Activated T-cell treated with anti-CD3 and anti-CD28 coated beads, Interleukin-2, amount 50 U/mL, for 48 hours (primary cell): ENCODE measurements around the gene FGD4.

Source experiments
- DNase-seq, 2 experiments: peaks; one replicate each; pipeline ENCODE4 v3.0.0-alpha.2; 2020

FGD4 gene

DNA sequence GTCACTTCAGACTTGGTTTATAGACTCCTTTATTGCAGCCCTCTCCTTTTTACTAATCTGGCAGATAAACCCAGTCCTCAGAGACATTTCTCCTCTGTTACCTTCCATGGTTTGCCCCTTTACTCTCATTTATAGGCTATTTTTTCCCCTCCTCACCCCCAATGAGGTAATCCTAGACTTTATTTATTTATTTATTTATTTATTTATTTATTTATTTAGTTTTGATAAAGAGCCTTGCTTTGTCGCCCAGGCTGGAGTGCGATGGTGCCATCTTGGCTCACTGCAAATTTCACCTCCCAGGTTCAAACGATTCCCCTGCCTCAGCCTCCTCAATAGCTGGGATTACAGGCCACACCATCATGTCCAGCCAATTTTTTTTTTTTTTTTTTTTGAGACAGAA lies 8.4 kb downstream of the FGD4 start:
- DNase-seq = no peak

GRCh38 chr12:32413412-32413811 lies 14.1 kb downstream of the FGD4 start:
- DNase-seq = no peak

DNA sequence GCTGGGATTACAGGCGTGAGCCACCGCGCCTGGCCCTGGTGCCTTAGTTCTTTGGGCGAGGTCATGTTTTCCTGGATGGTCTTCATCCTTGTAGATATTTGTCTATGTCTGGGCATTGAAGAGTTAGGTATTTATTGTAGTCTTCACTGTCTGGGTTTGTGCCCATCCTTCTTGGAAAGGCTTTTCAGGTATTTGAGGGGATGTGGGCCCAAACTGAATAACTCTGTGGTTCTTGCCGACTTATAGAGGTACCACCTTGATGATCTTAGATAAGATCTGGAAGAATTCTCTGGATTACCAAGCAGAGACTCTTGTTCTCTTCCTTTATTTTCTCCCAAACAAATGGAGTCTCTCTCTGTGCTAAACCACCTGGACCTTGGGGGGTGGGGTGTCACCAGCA lies 18.9 kb downstream of the FGD4 start:
- DNase-seq = no peak

GRCh38 chr12:32418903-32419519 lies 19.7 kb downstream of the FGD4 start:
- no peak for DNase-seq

GRCh38 chr12:32419520-32419960 lies 20.2 kb downstream of the FGD4 start:
- no peak for DNase-seq

GRCh38 chr12:32420356-32420755 lies 21.0 kb downstream of the FGD4 start:
- no peak for DNase-seq

DNA sequence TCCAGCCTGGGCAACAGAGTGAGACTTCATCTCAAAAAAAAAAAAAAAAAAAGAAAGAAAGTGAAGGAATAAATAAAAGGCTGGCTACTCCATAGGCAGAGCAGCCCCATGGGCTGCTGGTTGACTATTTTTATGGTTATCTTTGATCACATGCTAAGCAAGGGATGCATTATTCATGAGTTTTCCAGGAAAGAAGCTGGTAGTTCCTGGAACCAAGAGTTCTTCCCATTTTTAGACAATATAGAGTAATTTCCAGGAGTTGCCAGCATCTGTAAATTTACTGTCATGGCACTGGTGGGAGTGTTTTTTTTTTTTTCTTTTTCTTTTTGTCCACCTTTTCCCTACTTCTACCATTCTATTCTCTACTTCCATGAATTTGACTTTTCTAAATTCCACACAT lies 24.2 kb downstream of the FGD4 start:
- no peak for DNase-seq

DNA sequence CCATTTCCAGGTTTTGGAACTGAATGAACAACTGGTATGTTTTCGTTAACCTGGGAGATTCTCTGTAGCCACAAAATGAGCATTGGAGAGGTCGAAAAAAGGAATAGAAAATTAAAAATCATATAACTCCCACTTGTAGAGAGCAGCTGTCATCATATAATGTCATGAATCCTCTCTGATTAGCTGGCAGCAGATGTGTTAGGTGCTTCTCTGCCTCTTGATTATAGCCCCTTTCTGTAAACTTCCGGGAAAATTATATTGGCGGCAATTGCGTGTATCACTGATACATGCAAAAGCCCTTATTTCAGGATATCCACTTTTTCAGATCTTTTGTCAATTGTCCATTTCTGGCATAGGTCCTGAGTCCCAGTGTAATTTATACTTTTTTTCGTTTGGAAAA lies 31.7 kb downstream of the FGD4 start:
- no peak for DNase-seq

DNA sequence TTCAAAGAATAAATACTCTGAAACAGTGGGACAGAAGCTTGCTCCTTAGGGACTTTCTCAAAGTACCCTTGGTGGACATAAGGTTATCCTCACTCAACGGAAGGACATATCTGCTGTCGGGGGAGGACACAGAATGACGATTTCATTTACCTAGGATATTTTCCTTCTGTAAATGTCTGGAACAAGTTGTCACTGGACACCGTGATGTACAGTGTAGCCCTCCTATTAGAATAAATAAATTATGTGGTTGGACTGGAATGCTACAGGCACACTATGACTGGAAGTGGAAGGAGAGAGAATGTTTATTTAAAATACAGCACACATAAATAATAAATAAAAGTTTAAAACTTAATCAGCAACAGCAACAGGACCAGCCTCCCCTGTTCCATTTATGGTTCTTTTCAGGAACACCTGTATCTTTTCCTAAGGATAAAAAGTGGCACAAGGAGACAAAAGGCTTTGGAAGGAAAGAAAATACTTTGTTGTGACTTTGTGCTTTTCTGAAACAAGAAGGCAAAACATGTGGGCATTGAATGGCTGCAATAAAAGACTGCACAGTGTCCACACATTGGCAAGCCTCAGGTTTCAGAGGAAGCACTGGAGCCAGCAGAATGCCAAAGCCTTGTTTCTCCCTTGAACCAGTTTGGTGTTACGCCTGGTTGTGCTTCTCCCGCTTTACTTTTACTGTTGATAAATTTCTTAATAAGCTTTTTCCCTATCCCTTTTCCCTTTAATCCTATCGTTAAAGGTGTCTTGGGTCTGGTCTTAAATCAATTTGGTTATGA lies 36.8 kb downstream of the FGD4 start:
- no peak for DNase-seq

- no peak for DNase-seq
Measured at GRCh38 chr12:32437095-32437515, 37.7 kb downstream of the FGD4 start.

DNA sequence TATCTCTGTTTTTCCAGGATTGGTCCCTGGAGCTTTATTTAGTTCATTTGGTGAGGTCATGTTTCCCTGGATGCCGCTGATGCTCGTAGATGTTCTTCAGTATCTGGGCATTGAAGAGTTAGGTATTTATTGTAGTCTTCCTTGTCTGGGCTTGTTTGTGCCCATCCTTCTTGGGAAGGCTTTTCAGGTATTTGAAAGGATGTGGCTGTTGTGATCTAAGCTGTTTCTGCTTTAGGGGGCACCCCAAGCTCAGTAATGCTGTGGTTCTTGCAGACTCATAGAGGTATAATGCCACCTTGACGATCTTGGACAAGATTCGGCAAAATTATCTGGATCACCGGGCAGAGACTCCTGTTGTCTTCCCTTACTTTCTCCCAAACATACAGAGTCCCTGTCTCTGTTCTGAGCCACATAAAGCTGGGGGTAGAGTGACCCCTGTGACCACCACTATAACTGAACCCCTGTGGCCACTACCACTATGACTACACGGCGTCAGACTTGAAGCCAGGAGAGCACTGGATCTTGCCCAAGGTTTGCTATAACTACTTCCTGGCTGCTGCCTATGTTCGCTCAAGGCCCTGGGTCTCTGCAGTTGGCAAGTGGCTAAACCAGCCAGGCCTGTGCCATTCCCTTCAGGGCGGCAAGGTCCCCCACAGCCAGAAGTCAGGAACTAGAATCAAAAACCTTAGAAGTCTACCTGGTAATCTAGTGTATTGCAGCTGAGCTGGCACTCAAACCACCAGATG lies 40.9 kb downstream of the FGD4 start:
- DNase-seq = no peak

GRCh38 chr12:32443491-32443890 lies 44.1 kb downstream of the FGD4 start:
- no peak for DNase-seq

DNA sequence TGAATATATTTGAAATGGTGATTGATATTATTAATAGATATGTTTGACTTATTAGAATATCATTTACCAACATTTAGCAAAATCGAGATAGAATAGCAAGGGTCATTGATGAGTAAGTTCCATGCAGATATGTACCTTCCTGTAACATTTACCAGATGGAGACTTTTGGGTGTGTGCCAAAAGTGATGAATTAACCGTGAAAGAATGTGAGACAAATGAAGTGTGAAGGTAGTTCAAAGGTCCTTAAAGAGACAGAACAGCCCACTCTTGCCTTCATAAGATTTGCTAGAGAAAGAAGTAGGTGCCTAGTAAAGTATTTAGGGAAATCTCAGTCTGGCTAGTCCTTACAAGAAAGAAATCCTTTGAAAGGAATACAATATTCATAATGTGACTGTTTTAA lies 45.5 kb downstream of the FGD4 start:
- no peak for DNase-seq

GRCh38 chr12:32445356-32445755 lies 46.0 kb downstream of the FGD4 start:
- no peak for DNase-seq

- DNase-seq = no peak
Measured at GRCh38 chr12:32446316-32447119, 47.2 kb downstream of the FGD4 start.

- DNase-seq = no peak
Measured at GRCh38 chr12:32448586-32448985, 49.2 kb downstream of the FGD4 start.

GRCh38 chr12:32450363-32450762 lies 51.0 kb downstream of the FGD4 start:
- DNase-seq = no peak

DNA sequence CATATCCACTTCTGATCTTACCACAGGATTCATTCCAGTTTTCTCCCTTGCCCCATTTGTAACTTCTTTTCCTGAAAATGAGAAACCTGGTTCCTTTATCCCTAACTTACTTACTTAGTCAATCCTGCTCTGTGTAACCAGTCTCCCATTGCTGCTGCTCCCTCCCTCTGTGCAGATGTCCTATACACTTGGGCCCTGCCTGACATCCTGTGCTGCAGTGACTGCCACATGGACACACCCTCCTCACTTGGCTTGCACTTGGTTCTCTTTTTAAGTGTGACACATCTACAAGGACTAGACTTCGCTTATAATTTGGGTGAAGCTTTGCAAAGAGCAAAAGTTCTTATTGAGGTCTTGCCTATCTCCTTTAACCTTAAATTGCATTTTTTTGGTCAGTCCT lies 51.4 kb downstream of the FGD4 start:
- DNase-seq = no peak

GRCh38 chr12:32451816-32452215 lies 52.5 kb downstream of the FGD4 start:
- DNase-seq = no peak

DNA sequence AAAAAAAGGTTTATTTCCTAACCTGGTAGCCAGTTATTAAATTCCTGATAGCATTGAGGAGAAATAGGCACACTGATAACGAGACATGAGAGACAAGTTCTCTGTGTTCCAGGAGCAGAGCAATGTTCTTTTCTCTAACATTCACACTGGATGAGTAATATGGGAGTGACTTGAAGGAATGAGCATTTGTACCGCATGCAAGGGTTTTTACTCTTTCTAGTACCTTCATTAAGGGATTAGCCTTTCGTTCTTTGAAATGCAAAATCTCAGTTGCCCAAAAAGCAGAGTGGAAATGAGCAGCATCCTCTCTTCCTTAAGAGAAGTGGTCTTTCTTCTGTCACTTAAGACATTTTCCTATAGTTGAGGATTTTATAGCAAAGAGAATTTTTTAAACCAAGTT lies 54.7 kb downstream of the FGD4 start:
- no peak for DNase-seq

- no peak for DNase-seq
Measured at GRCh38 chr12:32454866-32455265, 55.5 kb downstream of the FGD4 start.

DNA sequence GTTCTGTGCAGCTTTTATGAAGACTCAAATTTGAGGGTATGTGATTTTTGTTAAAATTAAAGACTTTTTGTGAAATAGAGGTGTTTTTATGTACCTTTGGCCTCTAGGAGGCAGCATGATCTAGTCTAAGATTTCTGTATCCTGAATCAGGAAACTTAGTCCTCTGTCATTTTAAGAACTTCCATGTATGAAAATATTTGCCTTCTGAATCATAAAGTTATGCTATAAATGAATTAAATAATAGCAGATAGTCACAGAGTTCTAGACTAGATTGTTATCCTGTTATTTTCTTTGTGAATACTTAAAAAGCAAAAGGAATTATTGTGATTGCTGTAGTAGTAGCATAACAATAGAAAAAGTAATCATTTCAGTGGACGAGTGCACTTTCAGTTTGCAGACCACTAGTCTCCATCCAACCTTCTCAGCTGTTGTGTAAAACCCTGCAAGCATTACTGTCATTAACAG lies 56.3 kb downstream of the FGD4 start:
- DNase-seq = no peak
